ENCODE measurements around the gene PUSL1. TPM values are rescaled to one million over a fixed set of nuclear protein-coding genes. Genes with fewer than 3 reads are reported as not detected.
A peak's percentile ranks its signal among the peaks of the same experiment; 100 is the strongest.

PUSL1 gene
- total and polyA plus RNA-seq, 2 of the 13 experiments (the other 11 are each of a cell fraction or from before 2014, with no cell fraction given) = 8.3 to 22.2 TPM

DNA sequence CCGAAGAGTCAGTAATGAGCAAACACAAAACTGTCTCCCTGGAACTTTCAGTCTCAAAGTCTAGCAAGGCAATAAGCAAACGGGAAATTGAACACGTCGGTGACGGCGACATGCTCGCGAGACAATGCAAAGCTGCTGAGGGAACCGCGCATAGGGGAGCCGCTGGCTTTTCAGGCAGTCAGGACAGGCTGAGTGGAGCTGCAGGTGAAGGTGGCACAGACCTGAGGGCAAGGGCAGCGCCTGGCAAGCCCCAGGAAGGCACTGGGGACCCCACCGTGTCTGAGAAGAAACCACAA is 11.2 kb downstream of the PUSL1 start:
- no peak overlapping the region for H3K27ac ChIP-seq (ENCODE audit: extremely low read length, insufficient read depth, low read length)
- H3K4me3 ChIP-seq (replicated peaks in 1 of 3; ENCODE audit: insufficient read depth in 1 of 3, low read depth in 2 of 3, low read length in 3 of 3) = no peak overlapping the region
- no peak for DNase-seq (ENCODE audit: low spot score)
- no peak for FAIRE-seq
- no TSS peak for BruUV-seq (replicated peaks)
- ChIA-PET CTCF (ENCODE audit: low intra/inter-chr PET ratio, low total read pairs) (no interaction called here), POLR2A (no interaction called here)
- H3K79me2 ChIP-seq (ENCODE audit: insufficient read depth, low read length) = peaks cover 39% of the 10 kb centered on the region
- TF ChIP-seq, protein P1, sequence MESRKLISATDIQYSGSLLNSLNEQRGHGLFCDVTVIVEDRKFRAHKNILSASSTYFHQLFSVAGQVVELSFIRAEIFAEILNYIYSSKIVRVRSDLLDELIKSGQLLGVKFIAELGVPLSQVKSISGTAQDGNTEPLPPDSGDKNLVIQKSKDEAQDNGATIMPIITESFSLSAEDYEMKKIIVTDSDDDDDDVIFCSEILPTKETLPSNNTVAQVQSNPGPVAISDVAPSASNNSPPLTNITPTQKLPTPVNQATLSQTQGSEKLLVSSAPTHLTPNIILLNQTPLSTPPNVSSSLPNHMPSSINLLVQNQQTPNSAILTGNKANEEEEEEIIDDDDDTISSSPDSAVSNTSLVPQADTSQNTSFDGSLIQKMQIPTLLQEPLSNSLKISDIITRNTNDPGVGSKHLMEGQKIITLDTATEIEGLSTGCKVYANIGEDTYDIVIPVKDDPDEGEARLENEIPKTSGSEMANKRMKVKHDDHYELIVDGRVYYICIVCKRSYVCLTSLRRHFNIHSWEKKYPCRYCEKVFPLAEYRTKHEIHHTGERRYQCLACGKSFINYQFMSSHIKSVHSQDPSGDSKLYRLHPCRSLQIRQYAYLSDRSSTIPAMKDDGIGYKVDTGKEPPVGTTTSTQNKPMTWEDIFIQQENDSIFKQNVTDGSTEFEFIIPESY (CRISPR knock-in tag; IDR thresholded peaks at IDR 0.05) = peak; percentile 33; the same call in 1 of the 2 replicates
- no peak for TF ChIP-seq HMG20B (CRISPR knock-in tag; conservative IDR thresholded peaks at IDR 0.05)
- peak; percentile 68 for TF ChIP-seq PRPF4 (IDR thresholded peaks at IDR 0.05; ENCODE audit: low read depth, low read length, poor library complexity, severe bottlenecking)
- no peak for TF ChIP-seq MAFF (IDR thresholded peaks at IDR 0.05; ENCODE audit: low read depth, low read length)
- no peak for TF ChIP-seq ZNF766 (CRISPR knock-in tag; IDR thresholded peaks at IDR 0.05; ENCODE audit: borderline replicate concordance)
- TF ChIP-seq ZKSCAN1 (IDR thresholded peaks at IDR 0.05; ENCODE audit: low read length) = no peak
- TF ChIP-seq NR2F6 (IDR thresholded peaks at IDR 0.05) = no peak
- no peak for TF ChIP-seq NR2F6 (CRISPR knock-in tag; IDR thresholded peaks at IDR 0.05)
- no peak for TF ChIP-seq ELF1 (CRISPR knock-in tag; IDR thresholded peaks at IDR 0.05)
- TF ChIP-seq BRD4 (CRISPR knock-in tag; IDR thresholded peaks at IDR 0.05) = no peak
- TF ChIP-seq TP53 (CRISPR knock-in tag; conservative IDR thresholded peaks at IDR 0.05) = no peak
- no peak for TF ChIP-seq NAIF1 (CRISPR knock-in tag; IDR thresholded peaks at IDR 0.05; ENCODE audit: borderline replicate concordance)
- no peak for TF ChIP-seq EZH2 (conservative IDR thresholded peaks at IDR 0.05; ENCODE audit: low read depth, low read length)
- TF ChIP-seq, protein P2, sequence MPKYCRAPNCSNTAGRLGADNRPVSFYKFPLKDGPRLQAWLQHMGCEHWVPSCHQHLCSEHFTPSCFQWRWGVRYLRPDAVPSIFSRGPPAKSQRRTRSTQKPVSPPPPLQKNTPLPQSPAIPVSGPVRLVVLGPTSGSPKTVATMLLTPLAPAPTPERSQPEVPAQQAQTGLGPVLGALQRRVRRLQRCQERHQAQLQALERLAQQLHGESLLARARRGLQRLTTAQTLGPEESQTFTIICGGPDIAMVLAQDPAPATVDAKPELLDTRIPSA (CRISPR knock-in tag; IDR thresholded peaks at IDR 0.05; ENCODE audit: borderline replicate concordance) = no peak
- peaks cover 17% of the 10 kb centered on the region for H3K4me1 ChIP-seq (ENCODE audit: insufficient read depth, low read length)
- H4K20me1 ChIP-seq (ENCODE audit: insufficient read depth, low read length) = peaks cover 10% of the 10 kb centered on the region; the same call in 1 of the 2 replicates
- no peaks in the 10 kb centered on the region for H3K9me3 ChIP-seq (ENCODE audit: low read length)
- no peak overlapping the region for H3K9ac ChIP-seq (ENCODE audit: insufficient read depth, low read depth, low read length)
- 92% methylated on average over 12 of the region's 13 CpGs for WGBS (ENCODE audit: low lambda C conversion rate)
- no peak for ATAC-seq
- no peak overlapping the region for H2AFZ ChIP-seq (ENCODE audit: low read length)
- H3K36me3 ChIP-seq (replicated peaks in 1 of 2; ENCODE audit: control insufficient read depth in 1 of 2, insufficient read depth in 2 of 2, low read length in 2 of 2) = peaks cover 9 to 36% of the 10 kb centered on the region in 2 experiments; a peak in 4 of 5 replicates
- H3K4me2 ChIP-seq (ENCODE audit: low read depth, low read length) = no peak overlapping the region
- in situ Hi-C loops (cut with HindIII; ENCODE audit: extremely low pct_ligation_motif_present, low pct_unique_long_range_greater_than_20kb) = no loop called here
- H3K27me3 ChIP-seq (ENCODE audit: control insufficient read depth in 1 of 2, insufficient read depth in 2 of 2, low read length in 2 of 2) = no peaks in the 10 kb centered on the region
- intact Hi-C loops (cut with micrococcal nuclease; ENCODE audit: unreplicated experiment) = no loop called here

All from HepG2 (cell line).